Hematopoietic multipotent progenitor cell treated with erythropoietin and hydrocortisone succinate and interleukin-3 and kit ligand, for 17 days (in vitro differentiated cells): Measurements from ENCODE around the gene CLDN1.
A peak's percentile ranks its signal among the peaks of the same experiment; 100 is the strongest.

Experiments
- DNase-seq: peaks from one replicate; pipeline ENCODE4 v3.0.0-alpha.2; 2015; ENCODE audit warnings: low spot score

The CLDN1 gene, protein sequence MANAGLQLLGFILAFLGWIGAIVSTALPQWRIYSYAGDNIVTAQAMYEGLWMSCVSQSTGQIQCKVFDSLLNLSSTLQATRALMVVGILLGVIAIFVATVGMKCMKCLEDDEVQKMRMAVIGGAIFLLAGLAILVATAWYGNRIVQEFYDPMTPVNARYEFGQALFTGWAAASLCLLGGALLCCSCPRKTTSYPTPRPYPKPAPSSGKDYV

DNA sequence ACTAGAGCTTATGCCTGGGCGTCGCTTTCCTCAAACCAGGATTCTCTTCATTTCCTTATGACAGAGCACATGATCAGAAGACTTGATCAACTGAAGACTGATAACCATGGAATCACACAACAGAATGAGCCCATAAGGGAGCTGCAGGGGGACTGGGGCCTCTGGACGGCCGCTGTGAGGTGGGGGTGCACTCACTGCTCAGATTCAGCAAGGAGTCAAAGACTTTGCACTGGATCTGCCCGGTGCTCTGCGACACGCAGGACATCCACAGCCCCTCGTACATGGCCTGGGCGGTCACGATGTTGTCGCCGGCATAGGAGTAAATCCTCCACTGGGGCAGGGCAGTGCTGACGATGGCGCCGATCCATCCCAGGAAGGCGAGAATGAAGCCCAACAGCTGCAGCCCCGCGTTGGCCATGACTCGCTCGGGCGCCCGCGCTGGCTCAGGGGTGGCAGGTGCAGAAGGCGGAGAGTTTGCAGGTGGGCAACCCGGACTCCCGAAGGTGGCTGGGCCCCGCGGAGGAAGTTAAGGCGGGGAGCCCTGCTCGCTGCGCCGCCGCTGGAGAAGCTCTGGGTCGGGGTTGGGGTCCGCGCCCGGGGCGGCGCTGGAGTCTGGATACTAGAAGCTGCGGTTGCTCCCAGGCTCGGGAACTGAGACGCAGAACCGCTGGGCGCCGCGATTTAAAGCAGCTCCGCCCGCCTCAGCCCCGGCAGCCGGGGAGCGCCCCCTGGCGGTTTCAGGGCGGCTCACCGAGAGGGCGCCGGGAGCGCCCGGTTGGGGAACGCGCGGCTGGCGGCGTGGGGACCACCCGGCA, at the start of gene CLDN1:
Gene CLDN1, minus strand, starts transcription at position 658 of the 815 bp plus-strand sequence. Its CDS starts 240 bp downstream, at position 418.
- peak; percentile 40 for DNase-seq

DNA sequence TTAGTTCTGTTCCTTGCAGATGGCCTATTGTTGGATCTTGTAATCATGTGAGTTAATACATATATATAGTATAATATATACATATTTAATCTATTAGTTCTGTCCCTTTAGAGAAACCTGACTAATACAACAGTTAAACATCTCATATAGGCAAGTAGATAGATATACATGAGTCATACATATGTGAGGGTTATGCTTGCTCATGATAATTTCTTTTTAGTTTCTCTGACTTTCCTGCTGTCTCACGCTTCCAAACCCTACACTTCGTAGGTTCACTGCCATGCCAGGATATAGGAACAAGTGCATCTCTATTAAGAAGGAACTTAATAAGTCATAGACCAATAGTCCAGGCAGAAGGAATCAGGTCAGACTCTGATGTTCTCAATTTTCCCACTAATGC, 48.9 kb upstream of the CLDN1 start:
- no peak for DNase-seq

GRCh38 chr3:190370369-190370768, 48.1 kb upstream of the CLDN1 start:
- DNase-seq, result no peak

DNA sequence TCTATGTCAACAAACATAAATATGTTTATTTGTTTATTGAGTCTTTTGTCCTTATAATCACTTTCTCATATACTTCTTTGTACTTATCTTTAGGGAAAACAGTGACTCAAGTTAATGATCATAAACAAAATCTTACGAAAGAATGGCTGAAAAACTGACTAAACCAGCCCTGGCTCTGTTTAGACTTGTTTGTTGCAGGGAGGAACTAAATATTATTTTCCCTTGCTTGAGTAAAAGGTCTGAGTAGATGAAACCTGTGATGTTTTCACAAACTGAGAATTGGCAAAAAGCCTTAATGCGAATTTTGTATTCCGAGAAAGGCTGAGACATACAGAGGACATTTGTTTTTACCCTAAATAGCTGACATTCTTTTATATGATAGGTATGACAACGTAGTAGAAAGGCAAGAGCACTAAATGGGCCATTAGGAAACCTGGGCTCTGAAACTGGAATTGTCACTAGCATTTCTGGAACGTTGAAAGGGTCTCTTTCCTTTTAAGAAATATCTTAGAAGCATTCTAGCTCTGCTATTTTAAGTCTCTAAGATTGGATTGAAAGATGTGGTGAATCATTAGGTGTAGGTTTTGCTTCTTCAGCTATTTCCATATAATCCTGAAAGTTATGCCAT, 47.5 kb upstream of the CLDN1 start:
- DNase-seq, result no peak

GRCh38 chr3:190368881-190369280, 46.6 kb upstream of the CLDN1 start:
- DNase-seq, result no peak

DNA sequence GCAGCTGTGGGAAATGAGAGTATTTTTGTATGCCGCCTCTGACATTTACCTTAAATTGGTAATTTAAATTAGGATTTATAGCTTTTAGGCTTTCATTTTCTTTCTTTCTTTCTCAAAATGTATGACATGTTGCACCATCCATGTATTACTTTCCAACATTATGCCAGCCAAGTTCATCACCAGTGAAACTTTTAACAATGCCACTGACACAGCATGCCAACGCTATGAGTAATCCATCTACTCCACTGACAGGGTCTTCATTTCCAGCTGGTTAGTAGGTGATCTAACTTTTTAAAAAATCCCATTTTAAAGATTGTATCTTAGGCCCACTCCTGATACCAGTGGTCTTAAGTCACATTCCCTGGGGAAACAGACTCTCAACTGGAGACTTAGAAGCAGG, 43.9 kb upstream of the CLDN1 start:
- no peak for DNase-seq

DNA sequence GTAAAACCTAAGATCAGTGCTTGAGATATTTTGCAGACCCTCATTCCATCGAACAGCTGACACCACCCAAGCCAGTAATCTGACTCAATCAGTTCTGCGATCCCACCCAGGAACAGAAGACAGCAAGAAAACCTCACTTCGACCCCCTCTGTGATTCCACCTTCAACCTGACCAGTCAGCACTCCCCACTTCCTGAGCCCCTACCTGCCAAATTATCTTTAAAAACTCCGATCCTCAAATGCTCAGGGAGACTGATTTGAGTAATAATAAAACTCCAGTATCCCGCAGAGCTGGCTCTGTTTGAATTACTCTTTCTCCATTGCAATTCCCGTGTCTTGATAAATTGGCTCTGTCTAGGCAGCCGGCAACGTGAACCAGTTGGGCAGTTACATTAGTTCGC, 40.0 kb upstream of the CLDN1 start:
- DNase-seq, result no peak

DNA sequence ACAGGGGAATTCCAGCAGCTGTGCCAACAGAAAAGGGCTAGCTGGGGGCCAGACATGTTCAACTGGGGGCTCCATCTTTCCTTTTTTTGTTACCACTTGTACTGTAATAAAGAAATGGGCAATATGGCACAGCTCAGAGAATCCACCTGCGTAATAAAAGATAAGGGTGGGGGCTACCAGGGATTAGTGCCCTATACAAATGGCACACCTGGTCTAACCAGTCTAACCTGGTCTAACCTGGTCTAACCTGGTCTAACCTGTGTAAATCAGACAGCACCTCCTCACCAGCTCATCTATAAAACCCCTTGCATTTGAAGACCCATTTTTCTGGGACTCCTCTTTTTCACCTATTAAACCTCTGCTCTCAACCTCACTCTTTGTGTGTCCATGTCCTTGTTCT, 39.5 kb upstream of the CLDN1 start:
- DNase-seq, result no peak

DNA sequence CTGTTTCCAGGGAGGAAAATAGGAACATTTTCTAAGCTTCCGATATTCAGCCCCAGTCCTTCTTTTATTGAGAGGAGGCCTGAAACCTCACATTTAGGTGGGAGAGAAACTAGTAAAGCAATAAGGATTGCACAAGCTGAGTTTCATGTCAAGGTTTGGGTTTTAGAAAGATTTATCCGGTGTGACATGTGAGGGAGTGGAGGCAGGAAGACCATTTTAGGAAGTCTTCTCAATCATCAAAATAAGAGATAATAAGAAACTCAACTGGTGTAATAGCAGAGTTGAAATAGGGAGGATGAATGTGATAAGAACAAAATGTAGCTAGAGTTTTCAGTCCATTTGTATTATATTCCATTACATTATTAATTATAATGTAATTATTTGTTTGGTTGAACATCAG, 38.0 kb upstream of the CLDN1 start:
- DNase-seq, result no peak

DNA sequence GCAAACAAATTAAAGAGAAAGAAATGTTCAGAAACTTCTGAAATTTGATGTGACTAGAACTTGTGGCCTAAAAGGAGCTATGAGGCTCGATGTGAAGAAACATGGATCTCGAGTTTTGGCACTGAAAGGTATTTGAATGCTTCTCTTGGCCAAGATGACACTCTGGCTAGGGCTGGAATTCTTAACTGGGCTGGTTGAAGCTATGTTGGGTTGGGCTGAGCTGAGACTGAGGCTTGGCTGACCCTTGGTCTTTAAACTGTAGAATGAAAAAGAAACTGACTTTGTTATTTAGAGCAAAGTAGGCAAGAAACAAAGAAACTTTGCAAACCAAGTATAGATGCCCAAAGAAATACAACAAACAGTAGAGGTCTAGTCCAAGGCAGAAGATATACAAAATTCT, 37.6 kb upstream of the CLDN1 start:
- no peak for DNase-seq

GRCh38 chr3:190357468-190357867, 35.2 kb upstream of the CLDN1 start:
- no peak for DNase-seq

DNA sequence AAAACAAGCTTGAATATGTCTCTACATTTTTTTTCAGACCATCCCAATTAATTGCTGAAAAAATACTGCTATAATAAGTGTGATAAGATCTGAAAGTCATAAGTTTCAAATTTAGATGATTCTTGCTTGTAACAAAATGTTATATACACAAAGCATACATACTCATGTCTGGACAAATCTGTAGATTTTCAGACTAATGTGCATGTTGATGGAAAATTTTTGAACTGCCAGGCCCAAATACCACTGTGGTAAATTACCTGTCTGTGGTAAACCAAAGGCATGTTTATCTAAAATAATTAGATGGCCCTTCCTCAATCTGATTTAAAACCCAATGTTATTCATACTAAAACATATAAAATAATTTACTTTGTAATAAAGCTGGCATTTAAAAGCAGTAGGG, 34.0 kb upstream of the CLDN1 start:
- no peak for DNase-seq

GRCh38 chr3:190352861-190353457, 30.7 kb upstream of the CLDN1 start:
- no peak for DNase-seq

DNA sequence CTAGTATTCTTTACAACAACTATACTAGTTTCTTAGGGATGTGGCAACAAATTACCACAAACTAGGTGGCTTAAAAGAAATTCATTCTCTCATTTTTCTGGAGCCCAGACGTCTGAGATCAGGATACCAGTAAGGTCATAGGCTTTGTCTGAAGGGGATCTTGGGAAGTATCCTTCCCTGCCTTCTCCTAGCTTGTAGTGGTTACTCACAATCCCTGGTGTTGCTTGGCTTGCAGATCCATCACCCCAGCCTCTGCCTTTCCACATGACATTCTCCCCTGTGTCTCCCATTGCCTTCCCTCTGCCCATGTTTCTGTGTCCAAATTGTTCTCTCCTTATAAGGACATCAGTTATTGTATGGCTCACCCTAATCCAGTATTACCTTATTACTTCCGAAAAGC, 24.3 kb upstream of the CLDN1 start:
- no peak for DNase-seq

- no peak for DNase-seq
Observed at GRCh38 chr3:190345878-190346277, 23.6 kb upstream of the CLDN1 start.

DNA sequence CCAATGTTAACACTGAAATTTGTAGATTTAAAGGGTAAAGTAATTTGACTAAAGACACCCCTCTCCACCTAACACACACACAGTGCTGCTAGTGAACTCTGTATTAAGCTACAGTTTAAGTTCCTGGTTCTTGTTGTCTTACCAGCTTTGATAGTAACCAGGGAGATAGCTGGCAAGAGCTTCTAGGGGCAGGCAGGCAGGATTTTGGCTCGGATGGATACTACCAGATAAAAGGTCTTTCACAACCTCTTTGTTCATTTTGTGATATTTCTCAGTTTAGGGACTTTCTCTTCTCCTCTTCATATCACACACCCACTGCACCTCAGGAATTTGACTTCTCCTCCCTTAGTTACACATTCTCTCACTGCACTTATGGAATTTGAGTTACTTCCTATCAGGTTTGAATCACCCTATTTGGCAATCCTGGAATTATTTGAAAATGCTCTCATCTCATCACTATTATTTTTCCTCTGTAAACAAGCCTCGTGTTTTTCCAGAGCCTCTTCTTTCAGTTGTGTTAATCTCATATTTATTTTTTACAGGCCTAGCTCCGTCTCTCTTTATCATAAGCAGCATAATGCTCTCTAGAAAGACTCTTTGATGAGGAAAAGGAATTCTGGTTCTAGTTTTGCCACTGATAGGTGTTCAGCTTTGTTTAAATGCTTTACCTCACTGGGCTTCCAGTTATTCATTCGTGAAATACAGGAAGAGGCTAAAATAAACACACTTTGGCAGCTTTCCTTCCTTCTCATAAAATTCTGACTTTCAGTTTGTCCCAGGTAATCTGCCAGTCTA, 23.0 kb upstream of the CLDN1 start:
- peak; percentile 12 for DNase-seq

DNA sequence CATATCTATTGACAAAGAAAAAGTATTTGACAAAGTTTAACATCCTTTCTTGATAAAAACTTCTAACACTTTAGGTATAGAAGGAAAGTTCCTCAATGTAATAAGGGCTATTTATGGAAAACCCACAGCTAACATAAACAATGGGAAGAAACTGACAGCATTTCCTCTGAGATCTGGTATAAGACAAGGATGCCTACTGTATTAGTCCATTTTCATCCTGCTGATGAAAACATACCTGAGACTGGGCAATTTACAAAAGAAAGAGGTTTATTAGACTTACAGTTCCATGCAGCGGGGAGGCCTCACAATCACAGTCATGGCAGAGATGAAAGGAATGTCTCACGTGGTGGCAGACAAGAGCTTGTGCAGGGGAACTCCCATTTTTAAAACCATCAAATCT, 17.8 kb upstream of the CLDN1 start:
- DNase-seq, result no peak

GRCh38 chr3:190339130-190339529, 16.9 kb upstream of the CLDN1 start:
- DNase-seq, result no peak

DNA sequence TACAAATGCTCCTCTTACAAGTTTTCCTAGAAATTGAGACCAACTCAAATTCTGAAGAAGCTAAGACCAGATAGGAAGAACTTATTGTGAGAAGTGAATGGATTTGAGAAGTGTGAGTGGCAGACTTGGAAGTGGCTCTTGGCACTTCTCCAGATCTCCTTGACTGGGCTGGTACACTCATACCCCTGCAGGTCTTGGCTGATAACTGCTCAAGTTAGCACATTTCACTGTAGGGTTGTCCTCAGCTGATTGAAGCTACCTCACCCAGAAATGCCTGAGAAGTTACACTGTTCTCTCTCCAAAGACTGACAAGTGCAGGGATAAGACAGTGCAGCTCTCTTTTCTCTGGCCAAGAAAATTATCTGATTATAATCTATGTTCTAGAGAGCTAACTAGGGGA, 16.5 kb upstream of the CLDN1 start:
- DNase-seq, result peak; percentile 23

DNA sequence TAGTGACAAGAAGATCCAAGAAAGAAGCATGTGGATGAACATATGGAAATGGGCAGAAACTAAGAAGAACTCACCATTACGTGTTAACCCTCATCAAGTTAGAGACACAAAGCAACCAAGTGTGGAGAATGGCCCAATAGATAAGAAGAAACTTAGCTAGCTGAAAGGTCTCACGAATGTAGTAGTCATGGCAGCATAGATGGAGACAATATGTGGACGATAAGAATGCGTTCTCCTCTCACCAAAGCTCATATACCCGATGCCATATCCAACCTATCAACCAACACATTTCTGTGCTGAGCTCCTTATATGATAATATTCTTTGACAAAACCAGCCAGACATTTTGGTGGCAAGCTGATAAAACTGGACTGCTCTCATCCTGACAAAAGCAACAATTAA, 15.1 kb upstream of the CLDN1 start:
- no peak for DNase-seq

DNA sequence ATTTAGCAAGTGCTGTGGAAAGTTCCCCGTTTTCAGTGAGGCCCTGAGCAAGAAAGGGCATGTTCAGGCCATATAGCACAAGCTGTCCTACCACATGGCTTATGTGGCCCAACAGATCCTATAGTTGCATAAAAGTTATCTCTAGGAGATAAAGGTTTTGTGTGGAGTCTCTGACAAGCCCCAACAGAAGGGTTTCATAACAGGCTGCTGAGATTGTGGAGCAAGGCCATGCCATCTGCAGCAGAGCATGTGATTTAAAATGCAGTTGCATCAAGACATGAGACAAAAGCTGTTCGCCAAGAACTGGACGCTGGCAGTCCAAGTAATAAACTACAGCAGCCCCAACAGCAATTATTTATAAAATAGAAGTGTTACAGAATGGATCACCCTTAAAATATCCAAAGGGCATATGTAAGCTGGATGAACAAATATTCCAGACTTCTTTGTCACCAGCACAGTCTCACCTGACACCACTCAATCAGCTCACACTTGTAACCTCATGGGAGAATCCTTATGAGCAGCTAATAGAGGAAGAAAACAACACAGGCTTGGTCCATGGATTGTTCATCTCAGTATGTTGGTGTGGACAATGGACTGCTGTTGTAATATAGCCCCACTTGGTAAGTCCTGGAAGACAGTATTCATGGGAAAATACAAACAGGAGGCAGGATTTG, 14.4 kb upstream of the CLDN1 start:
- no peak for DNase-seq

- no peak for DNase-seq
Observed at GRCh38 chr3:190333961-190334360, 11.7 kb upstream of the CLDN1 start.
